Memory B cell (primary cell): Measurements from ENCODE around the gene TADA2A.
"Not testable (repeated sequence)": the region's sequence is repeated elsewhere in the genome, so short reads cannot be mapped to it uniquely, and the experiment has no call there.

Experiments
- ATAC-seq: fragments of 150-1000 bp; cut with Tn5 transposase; 2 replicates; pipeline ENCODE4 v1.10.0; 2021; ENCODE audit warnings: low read depth, mild to moderate bottlenecking, moderate library complexity
- DNase-seq, 2 donors: peaks; one replicate each; pipeline ENCODE4 v3.0.0; 2022; ENCODE audit warnings: low spot score in 2 of 2
- H3K27ac Mint-ChIP-seq: one replicate; pipeline ENCODE4 v1.8.0; 2022; ENCODE audit warnings: mild to moderate bottlenecking, moderate library complexity, mixed read lengths
- H3K27me3 Mint-ChIP-seq: one replicate; pipeline ENCODE4 v1.8.0; 2022; ENCODE audit warnings: mixed read lengths
- H3K36me3 Mint-ChIP-seq: one replicate; pipeline ENCODE4 v1.8.0; 2022; ENCODE audit warnings: mild to moderate bottlenecking, mixed read lengths
- H3K4me1 Mint-ChIP-seq: one replicate; pipeline ENCODE4 v1.8.0; 2022; ENCODE audit warnings: mixed read lengths
- H3K4me3 Mint-ChIP-seq: one replicate; pipeline ENCODE4 v1.8.0; 2022; ENCODE audit warnings: mild to moderate bottlenecking, moderate library complexity, mixed read lengths
- H3K9me3 Mint-ChIP-seq: one replicate; pipeline ENCODE4 v1.8.0; 2022; ENCODE audit warnings: mixed read lengths

The TADA2A gene

GRCh38 chr17:37385474-37385990 is 21.2 kb upstream of the TADA2A start:
- no peaks in the 10 kb centered on the region for H3K27me3 Mint-ChIP-seq
- H3K4me1 Mint-ChIP-seq: no peaks in the 10 kb centered on the region
- no peaks in the 10 kb centered on the region for H3K9me3 Mint-ChIP-seq
- H3K36me3 Mint-ChIP-seq: no peaks in the 10 kb centered on the region
- ATAC-seq (no peak), DNase-seq (no peak)
- no peak overlapping the region for H3K4me3 Mint-ChIP-seq
- no peak overlapping the region for H3K27ac Mint-ChIP-seq

- Mint-ChIP-seq H3K9me3 (no peaks in the 10 kb centered on the region), H3K36me3 (no peaks in the 10 kb centered on the region), H3K27me3 (no peaks in the 10 kb centered on the region), H3K4me1 (peaks cover under 1% of the 10 kb centered on the region), H3K4me3 (no peak overlapping the region), H3K27ac (no peak overlapping the region)
- ATAC-seq (no peak), DNase-seq (no peak)
These were observed 20.2 kb upstream of the TADA2A start for GRCh38 chr17:37386462-37386861.

DNA sequence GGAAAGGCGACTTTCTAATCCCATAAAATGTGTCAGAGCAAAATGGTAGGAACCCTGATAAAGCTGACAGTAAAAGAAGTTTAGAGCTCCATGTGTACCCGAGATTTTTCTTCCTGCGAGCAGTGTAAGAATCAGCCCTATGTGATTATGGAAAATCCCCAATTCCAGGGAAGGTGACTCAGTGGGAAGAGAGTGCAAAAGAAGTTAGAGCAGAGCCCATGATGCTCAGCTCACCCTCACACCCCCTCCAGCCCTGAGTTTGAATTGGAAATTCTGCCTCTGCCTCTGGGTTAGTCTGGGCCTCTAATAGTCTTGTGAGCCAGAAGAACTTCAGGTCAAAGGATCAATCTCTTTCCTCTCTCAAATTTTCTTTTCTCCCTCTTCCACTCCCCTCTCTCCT is 18.4 kb upstream of the TADA2A start:
- H3K9me3 Mint-ChIP-seq: no peaks in the 10 kb centered on the region
- DNase-seq (no peak), ATAC-seq (no peak)
- H3K4me3 Mint-ChIP-seq: no peak overlapping the region
- peaks cover 10% of the 10 kb centered on the region for H3K4me1 Mint-ChIP-seq
- H3K27ac Mint-ChIP-seq: no peak overlapping the region
- H3K27me3 Mint-ChIP-seq: no peaks in the 10 kb centered on the region
- no peaks in the 10 kb centered on the region for H3K36me3 Mint-ChIP-seq

DNA sequence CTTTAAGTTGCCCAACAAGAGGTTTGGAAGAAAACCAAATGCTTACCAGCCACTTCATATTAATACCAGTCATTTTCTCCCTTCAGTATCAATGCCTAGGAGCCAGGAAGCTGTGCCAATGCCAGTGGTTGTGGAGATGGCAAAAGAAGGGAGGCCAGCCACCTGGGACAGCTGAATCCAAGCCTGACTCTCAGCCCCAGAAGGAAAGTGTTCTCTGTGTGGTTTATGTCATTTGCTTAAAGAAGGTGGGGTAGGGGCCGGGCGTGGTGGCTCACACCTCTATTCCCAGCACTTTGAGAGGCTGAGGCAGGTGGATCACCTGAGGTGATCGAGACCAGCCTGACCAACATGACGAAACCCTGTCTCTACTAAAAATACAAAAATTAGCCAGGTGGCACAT is 17.5 kb upstream of the TADA2A start:
- Mint-ChIP-seq H3K27me3 (no peaks in the 10 kb centered on the region), H3K4me1 (peaks cover 10% of the 10 kb centered on the region), H3K4me3 (no peak overlapping the region), H3K27ac (no peak overlapping the region), H3K9me3 (no peaks in the 10 kb centered on the region), H3K36me3 (no peaks in the 10 kb centered on the region)
- DNase-seq (no peak), ATAC-seq (no peak)

DNA sequence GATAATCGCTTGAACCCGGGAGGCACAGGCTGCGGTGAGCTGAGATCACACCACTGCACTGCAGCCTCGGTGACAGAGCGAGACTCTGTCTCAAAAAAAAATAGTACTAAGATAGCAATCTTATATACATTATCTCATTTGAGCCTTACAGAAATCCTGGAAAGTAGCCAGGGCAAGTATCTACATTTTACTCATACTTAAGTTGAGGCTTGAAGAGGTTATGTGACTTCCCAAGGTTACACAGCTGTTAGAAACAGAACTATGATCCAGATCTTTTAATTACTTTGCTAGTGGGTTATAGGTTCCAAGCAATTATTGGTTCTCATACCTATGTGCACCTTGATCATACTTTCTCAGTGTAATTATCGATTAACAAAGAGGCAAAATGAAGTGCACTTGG is 15.5 kb upstream of the TADA2A start:
- Mint-ChIP-seq H3K36me3 (no peaks in the 10 kb centered on the region), H3K9me3 (no peaks in the 10 kb centered on the region), H3K27ac (no peak overlapping the region), H3K4me1 (peaks cover 10% of the 10 kb centered on the region), H3K4me3 (no peak overlapping the region), H3K27me3 (no peaks in the 10 kb centered on the region)
- no peak for DNase-seq
- no peak for ATAC-seq

- Mint-ChIP-seq H3K4me1 (peaks cover 10% of the 10 kb centered on the region), H3K27me3 (no peaks in the 10 kb centered on the region), H3K27ac (no peak overlapping the region), H3K9me3 (no peaks in the 10 kb centered on the region), H3K36me3 (no peaks in the 10 kb centered on the region), H3K4me3 (no peak overlapping the region)
- ATAC-seq (no peak), DNase-seq (no peak)
These were observed 14.6 kb upstream of the TADA2A start for GRCh38 chr17:37392024-37392590.

GRCh38 chr17:37393352-37393751 is 13.3 kb upstream of the TADA2A start:
- H3K9me3 Mint-ChIP-seq: no peaks in the 10 kb centered on the region
- no peak for ATAC-seq
- H3K4me1 Mint-ChIP-seq: peaks cover 12% of the 10 kb centered on the region
- H3K4me3 Mint-ChIP-seq: no peak overlapping the region
- H3K27me3 Mint-ChIP-seq: no peaks in the 10 kb centered on the region
- H3K36me3 Mint-ChIP-seq: no peaks in the 10 kb centered on the region
- H3K27ac Mint-ChIP-seq: no peak overlapping the region
- no peak for DNase-seq

- H3K36me3 Mint-ChIP-seq: no peaks in the 10 kb centered on the region
- no peak for ATAC-seq
- no peak overlapping the region for H3K4me3 Mint-ChIP-seq
- H3K4me1 Mint-ChIP-seq: peaks cover 9% of the 10 kb centered on the region
- H3K27ac Mint-ChIP-seq: no peak overlapping the region
- no peak for DNase-seq
- no peaks in the 10 kb centered on the region for H3K27me3 Mint-ChIP-seq
- no peaks in the 10 kb centered on the region for H3K9me3 Mint-ChIP-seq
These were observed 7.4 kb upstream of the TADA2A start for GRCh38 chr17:37399265-37399803.

DNA sequence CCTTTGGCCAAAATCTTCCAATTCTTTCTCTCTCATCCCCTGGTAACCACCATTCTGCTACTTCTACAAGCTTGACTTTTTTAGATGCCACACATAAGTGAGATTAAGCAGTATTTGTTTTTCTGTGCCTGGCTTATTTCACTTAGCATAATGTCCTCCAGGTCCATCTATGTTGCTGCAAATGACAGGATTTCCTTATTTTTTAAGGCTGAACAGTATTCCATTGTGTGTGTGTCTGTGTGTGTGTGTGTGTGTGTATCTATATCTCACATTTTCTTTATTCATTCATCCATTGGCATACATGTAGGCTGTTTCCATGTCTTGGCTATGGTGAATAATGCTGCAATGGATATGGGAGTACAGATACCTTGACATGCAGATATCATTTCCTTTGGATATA is 6.2 kb upstream of the TADA2A start:
- ATAC-seq: no peak
- Mint-ChIP-seq H3K4me1 (peaks cover 14% of the 10 kb centered on the region), H3K27me3 (no peaks in the 10 kb centered on the region)

DNA sequence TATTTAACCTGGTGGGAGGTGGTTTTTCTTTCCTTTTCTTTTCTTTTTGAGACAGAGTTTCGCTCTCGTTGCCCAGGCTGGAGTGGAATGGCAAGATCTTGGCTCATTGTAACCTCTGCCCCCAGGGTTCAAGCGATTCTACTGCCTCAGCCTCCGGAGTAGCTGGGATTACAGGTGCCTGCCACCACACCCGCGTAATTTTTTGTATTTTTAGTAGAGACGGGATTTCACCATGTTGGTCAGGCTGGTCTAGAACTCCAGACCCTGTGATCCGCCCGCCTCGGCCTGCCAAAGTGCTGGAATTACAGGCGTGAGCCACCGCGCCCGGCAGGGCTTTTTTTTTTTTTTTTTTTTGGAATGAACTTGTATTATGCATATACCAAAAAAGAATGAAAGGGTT is 1.2 kb upstream of the TADA2A start:
- not testable (repeated sequence) for H3K36me3 Mint-ChIP-seq, DNase-seq, H3K9me3 Mint-ChIP-seq, ATAC-seq, H3K27me3 Mint-ChIP-seq
- Mint-ChIP-seq H3K4me3 (peak overlapping the region; percentile 95), H3K4me1 (peaks cover 19% of the 10 kb centered on the region), H3K27ac (peak overlapping the region; percentile 90)

More for the DNA sequence above, 6.2 kb upstream of the TADA2A start:
- no peaks in the 10 kb centered on the region for H3K9me3 Mint-ChIP-seq
- no peak overlapping the region for H3K27ac Mint-ChIP-seq
- peaks cover 3% of the 10 kb centered on the region for H3K36me3 Mint-ChIP-seq
- no peak overlapping the region for H3K4me3 Mint-ChIP-seq
- DNase-seq: no peak

GRCh38 chr17:37405955-37406634 is 591 bp upstream of the TADA2A start:
- Mint-ChIP-seq H3K4me1 (peaks cover 19% of the 10 kb centered on the region), H3K36me3 (peaks cover 4% of the 10 kb centered on the region), H3K27me3 (no peaks in the 10 kb centered on the region), H3K9me3 (no peaks in the 10 kb centered on the region), H3K4me3 (peak overlapping the region; percentile 95), H3K27ac (peak overlapping the region; percentile 90)
- DNase-seq (no peak), ATAC-seq (peak; percentile 26)

DNA sequence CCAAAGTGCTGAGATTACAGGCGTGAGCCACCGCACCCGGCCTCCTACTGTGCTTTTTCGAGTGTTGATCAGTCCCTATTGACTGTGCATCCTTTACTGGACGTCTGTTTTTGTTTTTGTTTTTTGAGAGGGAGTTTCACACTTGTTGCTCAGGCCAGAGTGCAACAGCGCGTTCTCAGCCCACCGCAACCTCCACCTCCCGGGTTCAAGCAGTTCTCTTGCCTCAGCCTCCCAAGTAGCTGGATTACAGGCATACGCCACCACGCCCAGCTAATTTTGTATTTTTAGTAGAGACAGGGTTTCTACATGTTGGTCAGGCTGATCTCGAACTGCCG is 1.4 kb downstream of the TADA2A start:
- ATAC-seq, H3K27me3 Mint-ChIP-seq, H3K36me3 Mint-ChIP-seq, DNase-seq, H3K9me3 Mint-ChIP-seq, H3K27ac Mint-ChIP-seq: not testable (repeated sequence)
- H3K4me1 Mint-ChIP-seq: peaks cover 12% of the 10 kb centered on the region
- H3K4me3 Mint-ChIP-seq: peak overlapping the region; percentile 89

GRCh38 chr17:37410357-37410756 is 3.7 kb downstream of the TADA2A start:
- peak overlapping the region; percentile 62 for H3K27ac Mint-ChIP-seq
- H3K36me3 Mint-ChIP-seq: peaks cover 18% of the 10 kb centered on the region

GRCh38 chr17:37413875-37414519 is 7.3 kb downstream of the TADA2A start:
- no peak for DNase-seq
- no peaks in the 10 kb centered on the region for H3K27me3 Mint-ChIP-seq
- ATAC-seq: peak; percentile 79
- peaks cover 18% of the 10 kb centered on the region for H3K36me3 Mint-ChIP-seq
- peaks cover 12% of the 10 kb centered on the region for H3K4me1 Mint-ChIP-seq
- H3K9me3 Mint-ChIP-seq: no peaks in the 10 kb centered on the region
- no peak overlapping the region for H3K4me3 Mint-ChIP-seq
- peak overlapping the region; percentile 85 for H3K27ac Mint-ChIP-seq

More at GRCh38 chr17:37410357-37410756, 3.7 kb downstream of the TADA2A start:
- Mint-ChIP-seq H3K27me3 (no peaks in the 10 kb centered on the region), H3K4me1 (peaks cover 18% of the 10 kb centered on the region), H3K4me3 (no peak overlapping the region), H3K9me3 (no peaks in the 10 kb centered on the region)
- no peak for ATAC-seq
- no peak for DNase-seq
